ENCODE results near the gene CACHD1. TPM values are rescaled to one million over a fixed set of nuclear protein-coding genes. Genes with fewer than 3 reads are reported as not detected.

CACHD1 gene
- total and polyA plus RNA-seq, 2 of the 8 experiments (the other 6 are each of a cell fraction or from before 2014, with no cell fraction given) = 22.2 to 42.5 TPM

- TF ChIP-seq CHD2 (IDR thresholded peaks at IDR 0.05; ENCODE audit: low read length) = no peak
- TF ChIP-seq SP4 (IDR thresholded peaks at IDR 0.05; ENCODE audit: low read length) = no peak
- no peak for TF ChIP-seq FOSL1 (IDR thresholded peaks at IDR 0.05; ENCODE audit: insufficient read depth, low read depth, low read length)
- no peak for TF ChIP-seq GTF2F1 (IDR thresholded peaks at IDR 0.05; ENCODE audit: borderline replicate concordance, low read depth, low read length)
These were observed 46.4 kb downstream of the CACHD1 start (continued) for GRCh38 chr1:64516301-64516700.

Measured in H1 (cell line).